Activated CD8-positive, alpha-beta memory T cell treated with anti-CD3 and anti-CD28 coated beads, Interleukin-2, amount 10 ng/mL, durations not matched to agents 7 days and 5 days (primary cell): ENCODE results near the gene SLC29A4. TPM values are rescaled to one million over a fixed set of nuclear protein-coding genes. Genes with fewer than 3 reads are reported as not detected.
"Not testable (repeated sequence)": the region's sequence is repeated elsewhere in the genome, so short reads cannot be mapped to it uniquely, and the experiment has no call there.

ENCODE experiments used
- ATAC-seq: fragments of 150-1000 bp; cut with Tn5 transposase; one replicate; pipeline ENCODE4 v1.10.0; 2021; ENCODE audit warnings: moderate library complexity
- CTCF ChIA-PET: fragments of 350-600 bp; sonication (Branson Sonifier 250); formaldehyde crosslinking; loops from one replicate; lab custom pipeline; 2021; ENCODE audit warnings: antibody characterized with exemption; lab: Charles Lee
- DNase-seq: peaks from one replicate; pipeline ENCODE4 v3.0.0-alpha.2; 2020
- H3K27ac Mint-ChIP-seq: one replicate; pipeline ENCODE4 v1.8.0; 2021; ENCODE audit warnings: mild to moderate bottlenecking, mixed read lengths
- H3K27me3 Mint-ChIP-seq: one replicate; pipeline ENCODE4 v1.8.0; 2021; ENCODE audit warnings: mixed read lengths
- H3K36me3 Mint-ChIP-seq: one replicate; pipeline ENCODE4 v1.8.0; 2021; ENCODE audit warnings: mild to moderate bottlenecking, mixed read lengths
- H3K4me1 Mint-ChIP-seq: one replicate; pipeline ENCODE4 v1.8.0; 2021; ENCODE audit warnings: mixed read lengths
- H3K4me3 Mint-ChIP-seq: one replicate; pipeline ENCODE4 v1.8.0; 2021; ENCODE audit warnings: mild to moderate bottlenecking, moderate library complexity, mixed read lengths
- H3K9me3 Mint-ChIP-seq: one replicate; pipeline ENCODE4 v1.8.0; 2022; ENCODE audit warnings: low read depth, mixed read lengths
- total RNA-seq, 2 experiments: library from RNA; stranded (reverse); gene quantifications; one replicate each; pipeline ENCODE4 v1.2.3, GENCODE V29; 2021

The SLC29A4 gene
- total RNA-seq, 2 experiments from 2014 or later = 0.26 to 0.76 TPM

GRCh38 chr7:5281598-5282500 is 894 bp upstream of the SLC29A4 start:
- CTCF ChIA-PET, ATAC-seq, H3K36me3 Mint-ChIP-seq, H3K9me3 Mint-ChIP-seq, H3K4me1 Mint-ChIP-seq, DNase-seq, H3K27ac Mint-ChIP-seq, H3K4me3 Mint-ChIP-seq: not testable (repeated sequence)
- peaks cover 16% of the 10 kb centered on the region for H3K27me3 Mint-ChIP-seq

GRCh38 chr7:5283421-5284303 is 919 bp downstream of the SLC29A4 start:
- Mint-ChIP-seq H3K36me3 (no peaks in the 10 kb centered on the region), H3K27ac (no peak overlapping the region), H3K4me3 (no peak overlapping the region), H3K9me3 (no peaks in the 10 kb centered on the region), H3K4me1 (no peaks in the 10 kb centered on the region), H3K27me3 (peaks cover 15% of the 10 kb centered on the region)
- DNase-seq = no peak
- no peak for ATAC-seq
- CTCF ChIA-PET = interaction anchor here (2.2 kb wide), 1 partner anchor 43 kb away, joined by 5 read pairs; no protein-coding TSS in a partner anchor

GRCh38 chr7:5284304-5285281 is 1.9 kb downstream of the SLC29A4 start:
- CTCF ChIA-PET = interaction anchor here (2.2 kb wide), 1 partner anchor 44 kb away, joined by 5 read pairs; no protein-coding TSS in a partner anchor
- ATAC-seq = no peak
- no peaks in the 10 kb centered on the region for H3K9me3 Mint-ChIP-seq

GRCh38 chr7:5286933-5287332 is 4.2 kb downstream of the SLC29A4 start:
- Mint-ChIP-seq H3K27me3 (peaks cover 4% of the 10 kb centered on the region), H3K36me3 (no peaks in the 10 kb centered on the region), H3K27ac (no peak overlapping the region), H3K4me3 (no peak overlapping the region), H3K9me3 (no peaks in the 10 kb centered on the region), H3K4me1 (no peaks in the 10 kb centered on the region)
- DNase-seq = no peak
- ATAC-seq = no peak
- CTCF ChIA-PET = no interaction called here

More at GRCh38 chr7:5284304-5285281, 1.9 kb downstream of the SLC29A4 start:
- Mint-ChIP-seq H3K27ac (no peak overlapping the region), H3K4me3 (no peak overlapping the region), H3K4me1 (no peaks in the 10 kb centered on the region), H3K36me3 (no peaks in the 10 kb centered on the region), H3K27me3 (peaks cover 11% of the 10 kb centered on the region)
- no peak for DNase-seq

GRCh38 chr7:5287373-5287772 is 4.6 kb downstream of the SLC29A4 start:
- not testable (repeated sequence) for DNase-seq, H3K4me3 Mint-ChIP-seq, H3K4me1 Mint-ChIP-seq, H3K9me3 Mint-ChIP-seq, ATAC-seq, H3K36me3 Mint-ChIP-seq, H3K27me3 Mint-ChIP-seq, H3K27ac Mint-ChIP-seq
- CTCF ChIA-PET = interaction anchor here (0.7 kb wide), 1 partner anchor 341 kb away, joined by 4 read pairs; no protein-coding TSS in a partner anchor

GRCh38 chr7:5287802-5288201 is 5.1 kb downstream of the SLC29A4 start:
- H3K27me3 Mint-ChIP-seq = peaks cover 4% of the 10 kb centered on the region
- no peak overlapping the region for H3K27ac Mint-ChIP-seq
- DNase-seq (no peak), ATAC-seq (no peak)
- H3K4me1 Mint-ChIP-seq = no peaks in the 10 kb centered on the region
- no peaks in the 10 kb centered on the region for H3K9me3 Mint-ChIP-seq
- H3K36me3 Mint-ChIP-seq = no peaks in the 10 kb centered on the region
- CTCF ChIA-PET = interaction anchor here (0.7 kb wide), 1 partner anchor 341 kb away, joined by 4 read pairs; no protein-coding TSS in a partner anchor
- no peak overlapping the region for H3K4me3 Mint-ChIP-seq

- DNase-seq, H3K27me3 Mint-ChIP-seq, H3K4me3 Mint-ChIP-seq, H3K4me1 Mint-ChIP-seq, ATAC-seq, H3K36me3 Mint-ChIP-seq, H3K27ac Mint-ChIP-seq, H3K9me3 Mint-ChIP-seq, CTCF ChIA-PET: not testable (repeated sequence)
Measured at GRCh38 chr7:5288560-5288959, 5.8 kb downstream of the SLC29A4 start.

GRCh38 chr7:5289355-5289754 is 6.6 kb downstream of the SLC29A4 start:
- DNase-seq (no peak), ATAC-seq (no peak)
- no peak overlapping the region for H3K4me3 Mint-ChIP-seq
- H3K36me3 Mint-ChIP-seq = no peaks in the 10 kb centered on the region
- H3K9me3 Mint-ChIP-seq = no peaks in the 10 kb centered on the region
- no peaks in the 10 kb centered on the region for H3K4me1 Mint-ChIP-seq
- peaks cover 3% of the 10 kb centered on the region for H3K27me3 Mint-ChIP-seq
- no peak overlapping the region for H3K27ac Mint-ChIP-seq
- CTCF ChIA-PET = no interaction called here

GRCh38 chr7:5291301-5291700 is 8.6 kb downstream of the SLC29A4 start:
- no peak overlapping the region for H3K27ac Mint-ChIP-seq
- H3K27me3 Mint-ChIP-seq = peaks cover 8% of the 10 kb centered on the region
- ATAC-seq (peak; percentile 16), DNase-seq (no peak)
- H3K36me3 Mint-ChIP-seq = no peaks in the 10 kb centered on the region
- peaks cover 1% of the 10 kb centered on the region for H3K4me1 Mint-ChIP-seq
- CTCF ChIA-PET = no interaction called here
- no peak overlapping the region for H3K4me3 Mint-ChIP-seq
- no peaks in the 10 kb centered on the region for H3K9me3 Mint-ChIP-seq

- ATAC-seq, H3K4me1 Mint-ChIP-seq, H3K27me3 Mint-ChIP-seq, H3K9me3 Mint-ChIP-seq, DNase-seq, H3K4me3 Mint-ChIP-seq, CTCF ChIA-PET, H3K27ac Mint-ChIP-seq, H3K36me3 Mint-ChIP-seq: not testable (repeated sequence)
Measured at GRCh38 chr7:5291711-5292335, 9.1 kb downstream of the SLC29A4 start.

GRCh38 chr7:5294169-5294987 is 11.6 kb downstream of the SLC29A4 start:
- Mint-ChIP-seq H3K27me3 (peaks cover 22% of the 10 kb centered on the region), H3K9me3 (no peaks in the 10 kb centered on the region), H3K27ac (no peak overlapping the region), H3K4me3 (no peak overlapping the region), H3K4me1 (peaks cover 9% of the 10 kb centered on the region), H3K36me3 (no peaks in the 10 kb centered on the region)
- CTCF ChIA-PET = no interaction called here
- ATAC-seq (no peak), DNase-seq (no peak)
